ENCODE data around the gene MORN5. TPM values are rescaled to one million over a fixed set of nuclear protein-coding genes. Genes with fewer than 3 reads are reported as not detected.

Gene MORN5
- total and polyA plus RNA-seq, 10 of the 15 experiments (the other 5 are each of a cell fraction or from before 2014, with no cell fraction given) = not detected

DNA sequence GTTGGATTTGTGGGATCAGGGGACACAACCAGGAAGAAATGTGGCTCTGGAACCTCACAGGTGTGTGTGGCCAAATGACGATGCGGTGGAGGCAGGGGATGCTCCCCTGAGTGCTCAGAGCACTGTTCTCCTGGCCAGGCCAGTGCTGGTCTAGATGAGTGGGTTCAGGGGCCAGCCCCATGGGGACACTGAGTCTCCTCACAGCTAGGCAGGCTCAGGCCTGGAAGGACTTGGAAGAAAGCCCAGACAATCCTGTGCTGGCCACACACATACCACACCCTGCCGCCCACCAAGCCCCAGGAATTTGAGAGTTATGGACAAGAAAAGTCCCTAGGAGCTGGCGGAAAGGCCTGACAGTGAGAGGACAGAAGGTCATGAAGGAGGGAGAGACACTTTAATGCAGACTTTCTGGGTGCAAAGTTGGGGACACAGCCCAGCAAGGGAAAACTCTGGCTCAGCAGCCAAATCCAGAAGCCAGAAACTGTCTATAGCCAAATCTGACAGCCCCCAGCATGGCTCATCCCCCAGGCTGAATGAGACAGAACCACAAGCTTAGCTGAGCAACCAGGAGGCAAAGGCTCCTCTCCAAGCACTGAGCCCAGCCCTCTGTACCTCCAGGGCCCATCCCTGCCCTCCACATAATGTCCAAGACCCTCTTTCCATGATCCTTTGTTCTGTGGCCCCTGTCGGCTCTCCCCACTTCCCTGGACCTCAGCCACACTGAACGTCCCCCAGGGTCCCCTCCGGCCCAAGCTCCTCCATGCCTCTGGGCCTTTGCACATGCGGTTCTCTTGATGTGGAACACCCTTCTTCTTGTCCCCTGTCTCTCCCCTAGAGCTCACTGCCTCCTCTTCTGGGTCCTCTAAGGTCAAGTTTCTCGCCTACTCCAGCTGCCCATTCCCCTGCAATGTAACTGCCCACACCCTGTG lies 46.7 kb downstream of the MORN5 start (continued):
- TF ChIP-seq, protein P1, sequence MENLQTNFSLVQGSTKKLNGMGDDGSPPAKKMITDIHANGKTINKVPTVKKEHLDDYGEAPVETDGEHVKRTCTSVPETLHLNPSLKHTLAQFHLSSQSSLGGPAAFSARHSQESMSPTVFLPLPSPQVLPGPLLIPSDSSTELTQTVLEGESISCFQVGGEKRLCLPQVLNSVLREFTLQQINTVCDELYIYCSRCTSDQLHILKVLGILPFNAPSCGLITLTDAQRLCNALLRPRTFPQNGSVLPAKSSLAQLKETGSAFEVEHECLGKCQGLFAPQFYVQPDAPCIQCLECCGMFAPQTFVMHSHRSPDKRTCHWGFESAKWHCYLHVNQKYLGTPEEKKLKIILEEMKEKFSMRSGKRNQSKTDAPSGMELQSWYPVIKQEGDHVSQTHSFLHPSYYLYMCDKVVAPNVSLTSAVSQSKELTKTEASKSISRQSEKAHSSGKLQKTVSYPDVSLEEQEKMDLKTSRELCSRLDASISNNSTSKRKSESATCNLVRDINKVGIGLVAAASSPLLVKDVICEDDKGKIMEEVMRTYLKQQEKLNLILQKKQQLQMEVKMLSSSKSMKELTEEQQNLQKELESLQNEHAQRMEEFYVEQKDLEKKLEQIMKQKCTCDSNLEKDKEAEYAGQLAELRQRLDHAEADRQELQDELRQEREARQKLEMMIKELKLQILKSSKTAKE (IDR thresholded peaks at IDR 0.05; ENCODE audit: low read depth, poor library complexity, severe bottlenecking) = no peak
- no peak for TF ChIP-seq CBX3 (IDR thresholded peaks at IDR 0.05; ENCODE audit: borderline replicate concordance, low read depth)
- no peak for TF ChIP-seq NFYA (IDR thresholded peaks at IDR 0.05; ENCODE audit: borderline replicate concordance, low read depth, low read length)

DNA sequence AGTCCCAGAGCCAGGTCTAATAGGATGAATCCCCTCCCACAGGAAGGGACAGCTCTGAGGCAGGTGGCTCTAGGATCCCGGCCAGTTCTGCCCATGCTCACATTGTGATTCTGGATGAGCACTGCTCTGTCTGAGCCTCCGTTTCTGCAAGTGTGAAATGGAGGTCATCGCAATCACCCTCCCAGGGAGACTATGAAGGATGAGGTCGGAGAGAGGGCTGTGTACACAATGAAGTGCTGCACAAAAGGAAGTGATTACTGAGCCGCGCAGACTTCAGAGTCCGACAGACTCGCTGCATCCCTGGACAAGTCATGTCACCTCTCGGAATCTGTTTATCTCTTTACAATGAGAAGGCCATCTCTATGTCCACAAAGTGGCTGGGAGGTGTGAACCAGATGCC lies 47.4 kb downstream of the MORN5 start:
- no TSS peak for BruUV-seq (replicated peaks)
- Histone ChIP-seq H3K27me3 (replicated peaks in 1 of 2; ENCODE audit: control insufficient read depth in 2 of 2, insufficient read depth in 2 of 2, low read length in 1 of 2) (peaks cover 0 to 1% of the 10 kb centered on the region in 2 experiments; a peak in 2 of 4 replicates), H3K36me3 (ENCODE audit: control insufficient read depth in 2 of 2, insufficient read depth in 2 of 2, low read length in 1 of 2) (no peaks in the 10 kb centered on the region), H3K79me2 (ENCODE audit: control insufficient read depth, insufficient read depth, low read length) (no peaks in the 10 kb centered on the region), H3K4me2 (ENCODE audit: control insufficient read depth, insufficient read depth) (no peak overlapping the region), H4K20me1 (ENCODE audit: control insufficient read depth, insufficient read depth) (no peaks in the 10 kb centered on the region), H3K9ac (ENCODE audit: control insufficient read depth, insufficient read depth, low read length) (no peak overlapping the region), H3K4me3 (no peak overlapping the region), H2AFZ (ENCODE audit: control insufficient read depth, low read depth, low read length) (no peak overlapping the region), H3K4me1 (ENCODE audit: control insufficient read depth, insufficient read depth, low read length) (no peaks in the 10 kb centered on the region), H3K27ac (ENCODE audit: control insufficient read depth, insufficient read depth) (no peak overlapping the region), H3K9me3 (replicated peaks; ENCODE audit: control insufficient read depth, insufficient read depth, low read length) (no peaks in the 10 kb centered on the region)
- POLR2A ChIA-PET = no interaction called here
- CTCF ChIA-PET = interaction anchor here (1.2 kb wide), 1 partner anchor 82 kb away, joined by 4 read pairs; no protein-coding TSS in a partner anchor
- RAD21 ChIA-PET (ENCODE audit: unreplicated experiment) = no interaction called here
- intact Hi-C loops (cut with micrococcal nuclease; ENCODE audit: unreplicated experiment) (no loop called here), in situ Hi-C loops (cut with MboI) (no loop called here)
- DNase-seq (ENCODE audit: low read depth, low spot score) (no peak), ATAC-seq (no peak), FAIRE-seq (no peak)
- SMC1A ChIA-PET (ENCODE audit: uncharacterized antibody, unreplicated experiment) = no interaction called here
- TF ChIP-seq STAT1 (conservative IDR thresholded peaks at IDR 0.05) (no peak), POLR2AphosphoS5 (IDR thresholded peaks at IDR 0.05; ENCODE audit: low read length) (no peak), CHD2 (IDR thresholded peaks at IDR 0.05; ENCODE audit: borderline replicate concordance, low read depth, low read length) (no peak), SREBF1 (IDR thresholded peaks at IDR 0.05; ENCODE audit: low read length) (no peak), EGR1 (IDR thresholded peaks at IDR 0.05; ENCODE audit: borderline replicate concordance in 1 of 2, low read depth in 2 of 2, low read length in 2 of 2) (no peak), RUNX3 (IDR thresholded peaks at IDR 0.05; ENCODE audit: low read length) (no peak), ZNF384 (IDR thresholded peaks at IDR 0.05; ENCODE audit: borderline replicate concordance, low read depth, low read length) (no peak), NFYA (IDR thresholded peaks at IDR 0.05; ENCODE audit: borderline replicate concordance, low read depth, low read length) (no peak), YY1 (IDR thresholded peaks at IDR 0.05; ENCODE audit: low read depth, low read length) (no peak), CHD1 (IDR thresholded peaks at IDR 0.05; ENCODE audit: low read depth, low read length) (no peak), GABPA (IDR thresholded peaks at IDR 0.05; ENCODE audit: low read depth) (no peak), MTA2 (IDR thresholded peaks at IDR 0.05; ENCODE audit: low read depth) (no peak), NRF1 (conservative IDR thresholded peaks at IDR 0.05; ENCODE audit: low read depth, low read length) (no peak), CEBPB (IDR thresholded peaks at IDR 0.05; ENCODE audit: borderline replicate concordance in 1 of 2, low read depth in 2 of 2, low read length in 2 of 2) (no peak)
- TF ChIP-seq, protein P2, sequence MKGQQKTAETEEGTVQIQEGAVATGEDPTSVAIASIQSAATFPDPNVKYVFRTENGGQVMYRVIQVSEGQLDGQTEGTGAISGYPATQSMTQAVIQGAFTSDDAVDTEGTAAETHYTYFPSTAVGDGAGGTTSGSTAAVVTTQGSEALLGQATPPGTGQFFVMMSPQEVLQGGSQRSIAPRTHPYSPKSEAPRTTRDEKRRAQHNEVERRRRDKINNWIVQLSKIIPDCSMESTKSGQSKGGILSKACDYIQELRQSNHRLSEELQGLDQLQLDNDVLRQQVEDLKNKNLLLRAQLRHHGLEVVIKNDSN (IDR thresholded peaks at IDR 0.05; ENCODE audit: borderline replicate concordance, extremely low read length, insufficient read depth, low read depth, low read length) = no peak
- TF ChIP-seq, protein P3, sequence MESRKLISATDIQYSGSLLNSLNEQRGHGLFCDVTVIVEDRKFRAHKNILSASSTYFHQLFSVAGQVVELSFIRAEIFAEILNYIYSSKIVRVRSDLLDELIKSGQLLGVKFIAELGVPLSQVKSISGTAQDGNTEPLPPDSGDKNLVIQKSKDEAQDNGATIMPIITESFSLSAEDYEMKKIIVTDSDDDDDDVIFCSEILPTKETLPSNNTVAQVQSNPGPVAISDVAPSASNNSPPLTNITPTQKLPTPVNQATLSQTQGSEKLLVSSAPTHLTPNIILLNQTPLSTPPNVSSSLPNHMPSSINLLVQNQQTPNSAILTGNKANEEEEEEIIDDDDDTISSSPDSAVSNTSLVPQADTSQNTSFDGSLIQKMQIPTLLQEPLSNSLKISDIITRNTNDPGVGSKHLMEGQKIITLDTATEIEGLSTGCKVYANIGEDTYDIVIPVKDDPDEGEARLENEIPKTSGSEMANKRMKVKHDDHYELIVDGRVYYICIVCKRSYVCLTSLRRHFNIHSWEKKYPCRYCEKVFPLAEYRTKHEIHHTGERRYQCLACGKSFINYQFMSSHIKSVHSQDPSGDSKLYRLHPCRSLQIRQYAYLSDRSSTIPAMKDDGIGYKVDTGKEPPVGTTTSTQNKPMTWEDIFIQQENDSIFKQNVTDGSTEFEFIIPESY (IDR thresholded peaks at IDR 0.05) = no peak
- 57% methylated on average over 9 of the region's 9 CpGs for WGBS (ENCODE audit: insufficient coverage, insufficient replicate concordance, low lambda C conversion rate, missing lambda C conversion rate)

Data from GM12878 (cell line).